Right renal cortex interstitium (tissue), 3 donors: ENCODE results near the gene DDX27. TPM values are rescaled to one million over a fixed set of nuclear protein-coding genes. Genes with fewer than 3 reads are reported as not detected.

ENCODE experiments used
- DNase-seq, 3 donors: peaks; one replicate each; pipeline ENCODE4 v3.0.0-alpha.2; 2013; ENCODE audit warnings: low read depth in 3 of 3, low spot score in 2 of 3
- polyA plus RNA-seq, 3 donors: library from polyadenylated mRNA; unstranded; fragments of 120-200 nt; gene quantifications; one replicate each; pipeline ENCODE4 v1.2.1, GENCODE V29; 2013; ENCODE audit not compliant: insufficient read length in 3 of 3

Gene DDX27
- polyA plus RNA-seq, 3 donors, result 45.7 to 49.1 (median 45.7) TPM

GRCh38 chr20:49245921-49246740 lies 26.9 kb downstream of the DDX27 start:
- DNase-seq, result peak in 2 of 3 donors; percentile 12 to 13

DNA sequence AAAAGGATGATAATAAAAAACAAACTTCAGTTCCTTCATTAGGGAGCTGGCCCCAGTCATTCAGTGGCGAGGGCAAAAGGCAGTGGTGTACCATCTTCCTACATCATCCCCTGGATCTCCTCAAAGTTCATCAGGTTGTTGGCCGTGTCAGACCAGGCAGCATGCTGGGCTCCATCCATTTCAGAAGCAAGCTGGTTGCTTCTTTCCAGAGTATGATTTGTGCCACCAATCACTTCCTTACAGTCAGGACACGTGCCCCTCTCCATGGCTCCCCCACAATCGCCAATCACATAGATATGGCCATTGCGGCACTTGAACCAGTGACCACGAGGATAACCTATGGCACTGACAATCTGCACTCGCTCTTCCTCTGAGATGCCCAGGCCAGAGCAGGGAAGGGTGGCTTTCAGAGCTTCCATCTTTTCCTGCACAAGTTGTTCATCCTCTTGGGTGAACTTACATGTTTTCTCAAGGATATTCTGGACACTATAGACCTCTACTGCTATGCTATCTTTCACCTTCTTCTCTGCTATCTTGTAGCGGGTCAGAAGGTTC lies 28.0 kb downstream of the DDX27 start:
- DNase-seq, result no peak

GRCh38 chr20:49247792-49248191 lies 28.6 kb downstream of the DDX27 start:
- no peak for DNase-seq

DNA sequence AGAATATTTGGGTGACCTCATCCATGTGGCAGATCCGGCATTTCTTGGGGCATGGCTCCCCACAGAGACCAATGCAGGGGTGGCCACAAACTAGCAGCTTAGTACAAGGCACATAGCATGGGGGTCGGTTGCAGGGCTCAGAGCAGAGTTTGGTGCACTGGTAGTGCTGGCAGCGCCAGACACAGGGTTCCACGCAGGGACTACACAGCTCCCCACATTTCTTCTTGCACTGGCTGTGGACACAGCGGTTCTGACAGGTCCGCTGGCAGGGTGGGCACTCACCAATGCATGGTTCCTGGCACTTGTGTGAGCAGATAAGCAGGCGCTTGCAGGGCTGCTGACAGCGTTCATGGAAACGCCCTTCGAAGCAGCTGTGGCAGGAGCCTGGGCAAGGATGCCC lies 29.1 kb downstream of the DDX27 start:
- DNase-seq, result no peak

- no peak for DNase-seq
Measured at GRCh38 chr20:49248879-49249665, 29.9 kb downstream of the DDX27 start.

GRCh38 chr20:49252556-49253350 lies 33.5 kb downstream of the DDX27 start:
- DNase-seq, result no peak

GRCh38 chr20:49256261-49256660 lies 37.0 kb downstream of the DDX27 start:
- DNase-seq, result no peak

GRCh38 chr20:49259284-49259683 lies 40.1 kb downstream of the DDX27 start:
- DNase-seq, result no peak

GRCh38 chr20:49259799-49260198 lies 40.6 kb downstream of the DDX27 start:
- no peak for DNase-seq

- DNase-seq, result no peak
Measured at GRCh38 chr20:49260218-49260617, 41.0 kb downstream of the DDX27 start.

GRCh38 chr20:49261173-49261572 lies 42.0 kb downstream of the DDX27 start:
- no peak for DNase-seq

GRCh38 chr20:49262444-49262843 lies 43.2 kb downstream of the DDX27 start:
- no peak for DNase-seq

DNA sequence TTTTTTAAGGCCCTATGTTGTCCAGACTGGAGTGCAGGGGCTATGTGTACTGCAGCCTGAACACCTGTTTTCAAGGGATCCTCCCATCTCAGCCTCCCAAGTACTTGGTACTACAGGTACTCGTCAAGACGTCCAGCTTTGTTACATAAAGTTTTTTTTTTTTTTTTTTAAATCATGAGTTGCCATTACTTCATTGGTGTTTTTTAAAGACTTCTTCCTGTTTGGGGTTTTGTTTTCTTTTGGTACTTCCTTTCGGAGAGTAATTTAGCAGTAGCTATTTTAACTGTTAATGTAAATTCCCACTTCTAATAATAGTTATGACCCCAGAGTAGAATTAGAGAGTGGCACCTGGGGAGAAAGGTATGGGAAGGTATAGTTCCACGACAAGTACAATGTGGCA lies 48.1 kb downstream of the DDX27 start:
- DNase-seq, result no peak

DNA sequence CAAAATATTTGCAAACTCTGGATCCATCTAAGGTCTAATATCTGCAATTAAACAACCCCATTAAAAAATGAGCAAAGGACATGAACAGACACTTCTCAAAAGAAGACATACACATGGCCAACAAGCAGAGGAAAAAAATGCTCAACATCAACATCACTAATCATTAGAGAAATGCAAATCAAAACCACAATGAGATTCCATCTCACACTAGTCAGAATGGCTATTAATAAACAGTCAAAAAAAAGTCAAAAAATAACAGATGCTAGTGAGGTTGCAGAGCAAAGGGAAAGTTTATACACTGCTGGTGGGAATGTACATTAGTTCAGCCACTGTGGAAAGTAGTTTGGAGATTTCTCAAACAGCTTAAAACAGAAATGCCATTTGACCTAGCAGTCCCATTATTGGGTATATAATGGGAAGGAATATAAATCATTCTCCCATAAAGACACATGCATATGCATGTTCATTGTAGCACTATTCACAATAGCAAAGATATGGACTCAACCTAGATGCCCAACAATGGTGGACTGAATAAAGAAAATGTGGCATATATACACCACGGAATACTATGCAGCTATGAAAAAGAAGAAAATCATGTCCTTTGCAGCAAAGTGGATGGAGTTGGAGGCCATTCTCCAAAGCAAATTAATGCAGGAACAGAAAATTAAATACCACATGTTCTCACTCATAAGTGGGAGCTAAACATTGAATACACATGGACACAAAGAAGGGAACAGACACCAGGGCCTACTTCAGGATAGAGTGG lies 49.6 kb downstream of the DDX27 start:
- DNase-seq, result no peak

DNA sequence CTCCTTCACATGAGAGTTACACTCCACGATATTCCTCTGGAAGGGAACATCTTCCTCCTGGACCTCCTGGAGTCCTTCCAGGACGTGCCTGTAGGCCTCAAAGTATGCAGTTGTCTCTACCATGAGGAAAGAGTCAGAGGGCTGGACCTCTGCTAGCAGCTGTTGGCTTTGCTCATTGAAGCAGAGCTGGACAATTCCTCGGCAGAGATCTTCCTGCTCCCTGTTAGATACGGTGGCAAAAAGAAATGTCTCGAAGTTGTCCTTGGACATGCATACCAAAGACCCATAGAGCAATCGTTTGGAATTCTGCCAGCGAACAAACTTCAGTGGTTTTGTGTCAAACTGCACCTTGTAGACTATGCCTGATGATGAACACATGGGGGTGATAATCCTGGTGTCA lies 51.0 kb downstream of the DDX27 start:
- DNase-seq, result no peak

DNA sequence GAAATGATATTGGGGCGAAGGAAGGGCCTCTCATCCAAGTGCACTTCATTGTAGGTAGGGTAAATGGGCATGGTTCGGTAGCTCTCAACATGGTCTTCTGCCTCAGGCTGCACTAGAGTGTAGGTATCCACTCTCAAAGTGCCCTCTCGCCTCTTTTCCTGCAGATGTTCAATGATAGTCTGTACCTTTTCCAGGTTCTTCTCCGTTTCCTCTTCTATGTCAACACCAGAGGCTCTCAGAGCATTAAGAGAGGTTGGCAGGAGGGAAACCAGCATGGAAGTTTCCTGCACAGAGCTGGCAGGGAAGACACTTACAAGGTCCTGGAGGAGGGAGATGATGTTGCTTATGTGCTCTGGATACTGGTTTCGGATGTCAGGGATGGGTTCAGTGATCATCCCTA lies 51.5 kb downstream of the DDX27 start:
- DNase-seq, result no peak

GRCh38 chr20:49272654-49273053 lies 53.4 kb downstream of the DDX27 start:
- DNase-seq, result no peak

DNA sequence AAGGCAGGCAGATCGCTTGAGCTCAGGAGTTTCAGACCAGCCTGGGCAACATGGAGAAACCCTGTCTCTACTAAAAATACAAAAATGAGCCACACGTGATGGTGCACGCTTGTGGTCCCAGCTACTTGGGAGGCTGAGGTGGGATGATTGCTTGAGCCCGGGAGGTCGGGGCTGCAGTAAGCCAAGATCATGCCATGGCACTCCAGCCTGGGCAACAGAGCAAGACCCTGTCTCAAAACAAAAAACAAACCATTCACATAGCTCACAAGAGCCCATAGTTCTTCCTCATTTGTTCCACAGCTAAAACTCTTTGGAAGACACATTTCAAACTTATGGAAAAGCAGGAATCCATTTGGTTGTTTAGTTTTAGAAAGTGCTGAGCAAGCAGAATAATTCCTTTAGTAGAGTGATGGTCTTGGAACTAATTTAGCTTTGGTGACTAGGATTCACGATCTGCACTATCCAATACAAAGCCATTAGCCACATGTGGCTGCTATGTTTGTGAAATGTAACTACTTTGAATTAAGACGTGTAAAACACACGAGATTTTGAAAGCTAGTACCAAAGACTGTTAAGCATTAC lies 54.6 kb downstream of the DDX27 start:
- DNase-seq, result no peak

- DNase-seq, result no peak
Measured at GRCh38 chr20:49275216-49275615, 56.0 kb downstream of the DDX27 start.

DNA sequence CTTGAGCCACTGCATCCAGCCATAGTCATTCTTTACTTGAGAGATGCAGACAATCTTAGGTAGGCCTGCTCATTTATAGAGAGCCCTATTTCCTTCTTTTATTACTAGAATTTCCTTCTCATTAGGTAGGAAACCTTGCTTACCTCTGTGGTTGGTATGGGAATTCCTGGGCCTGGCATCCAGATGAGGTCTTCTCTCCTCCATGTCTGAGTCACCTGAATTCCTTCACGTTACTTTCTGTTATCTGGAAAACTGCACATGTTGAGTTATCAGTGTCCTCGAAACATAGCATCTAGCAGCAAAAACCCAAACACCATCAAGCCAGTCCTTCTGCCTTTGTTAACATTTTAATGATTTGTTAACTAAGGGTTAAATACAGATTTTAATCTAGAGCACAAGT lies 56.4 kb downstream of the DDX27 start:
- no peak for DNase-seq
